ENCODE data around the gene OR2A2. TPM values are rescaled to one million over a fixed set of nuclear protein-coding genes. Genes with fewer than 3 reads are reported as not detected.

Gene OR2A2, protein sequence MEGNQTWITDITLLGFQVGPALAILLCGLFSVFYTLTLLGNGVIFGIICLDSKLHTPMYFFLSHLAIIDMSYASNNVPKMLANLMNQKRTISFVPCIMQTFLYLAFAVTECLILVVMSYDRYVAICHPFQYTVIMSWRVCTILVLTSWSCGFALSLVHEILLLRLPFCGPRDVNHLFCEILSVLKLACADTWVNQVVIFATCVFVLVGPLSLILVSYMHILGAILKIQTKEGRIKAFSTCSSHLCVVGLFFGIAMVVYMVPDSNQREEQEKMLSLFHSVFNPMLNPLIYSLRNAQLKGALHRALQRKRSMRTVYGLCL
- total RNA-seq (ENCODE audit: low replicate concordance) = not detected in 2 replicates

DNA sequence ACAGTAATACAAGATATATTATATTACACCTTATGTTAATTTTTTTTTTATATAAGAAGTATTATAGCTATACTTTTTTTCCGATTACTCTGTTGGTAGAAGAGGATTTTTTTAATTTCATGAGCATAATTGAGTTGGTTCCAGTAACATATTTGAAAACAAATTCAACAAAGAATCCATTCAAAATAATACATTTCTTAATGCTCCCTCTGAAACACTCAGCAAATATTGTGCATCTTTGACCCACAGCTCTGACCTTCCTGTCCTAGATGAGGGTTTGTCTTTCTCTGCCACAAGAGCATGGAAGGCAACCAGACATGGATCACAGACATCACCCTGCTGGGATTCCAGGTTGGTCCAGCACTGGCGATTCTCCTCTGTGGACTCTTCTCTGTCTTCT lies at the start of gene OR2A2:
OR2A2 (plus strand) TSS at position 301 of the 400 bp plus-strand sequence; CDS start at position 301, 0 bp downstream.
- H3K9ac ChIP-seq = no peak within 1 kb of the TSS
- H2AFZ ChIP-seq (replicated peaks) = no peak within 1 kb of the TSS
- no peaks in the 10 kb centered on the region for H3K4me1 ChIP-seq
- no peaks in the 10 kb centered on the region for H3K79me2 ChIP-seq (ENCODE audit: low read depth)
- no peak for DNase-seq (ENCODE audit: low spot score)
- Mint-ChIP-seq H3K4me1 (no peaks in the 10 kb centered on the region), H3K9me3 (no peaks in the 10 kb centered on the region), H3K36me3 (no peaks in the 10 kb centered on the region), H3K4me3 (no peak within 1 kb of the TSS), H3K27me3 (ENCODE audit: insufficient read depth, low read depth) (peaks cover 2% of the 10 kb centered on the region), H3K27ac (no peak within 1 kb of the TSS)
- H3F3A ChIP-seq (ENCODE audit: low read depth) = no peaks in the 10 kb centered on the region
- H3K27me3 ChIP-seq = no peaks in the 10 kb centered on the region
- no peak within 1 kb of the TSS for H3K4me2 ChIP-seq
- H3K36me3 ChIP-seq = no peaks in the 10 kb centered on the region
- no peak within 1 kb of the TSS for H3K27ac ChIP-seq
- H3K9me3 ChIP-seq (ENCODE audit: low read depth) = no peaks in the 10 kb centered on the region
- H4K20me1 ChIP-seq (ENCODE audit: low read depth) = no peaks in the 10 kb centered on the region
- no peak for TF ChIP-seq EZH2 (IDR thresholded peaks at IDR 0.05)
- TF ChIP-seq EZH2phosphoT487 (IDR thresholded peaks at IDR 0.05) = no peak
- no peak for TF ChIP-seq CTCF (IDR thresholded peaks at IDR 0.05)
- no peak within 1 kb of the TSS for H3K4me3 ChIP-seq

- H3K4me3 Mint-ChIP-seq = no peak overlapping the region
- H3K4me2 ChIP-seq = no peak overlapping the region
- H3K79me2 ChIP-seq (ENCODE audit: low read depth) = no peaks in the 10 kb centered on the region
- H3K36me3 Mint-ChIP-seq = no peaks in the 10 kb centered on the region
- H3K9me3 ChIP-seq (ENCODE audit: low read depth) = no peaks in the 10 kb centered on the region
- no peak overlapping the region for H2AFZ ChIP-seq (replicated peaks)
- H3K4me3 ChIP-seq = no peak overlapping the region
- no peak overlapping the region for H3K27ac ChIP-seq
- H4K20me1 ChIP-seq (ENCODE audit: low read depth) = no peaks in the 10 kb centered on the region
- no peak overlapping the region for H3K27ac Mint-ChIP-seq
- no peaks in the 10 kb centered on the region for H3K4me1 ChIP-seq
- DNase-seq (ENCODE audit: low spot score) = peak; percentile 14
- H3K9me3 Mint-ChIP-seq = no peaks in the 10 kb centered on the region
- no peaks in the 10 kb centered on the region for H3K27me3 Mint-ChIP-seq (ENCODE audit: insufficient read depth, low read depth)
- H3K9ac ChIP-seq = no peak overlapping the region
- no peaks in the 10 kb centered on the region for H3K27me3 ChIP-seq
- no peaks in the 10 kb centered on the region for H3K36me3 ChIP-seq
- H3K4me1 Mint-ChIP-seq = no peaks in the 10 kb centered on the region
- TF ChIP-seq CTCF (IDR thresholded peaks at IDR 0.05) (peak; percentile 61), EZH2phosphoT487 (IDR thresholded peaks at IDR 0.05) (no peak)
- H3F3A ChIP-seq (ENCODE audit: low read depth) = no peaks in the 10 kb centered on the region
Observed at GRCh38 chr7:144063710-144064109, 45.7 kb upstream of the OR2A2 start.

- Histone ChIP-seq H3F3A (ENCODE audit: low read depth) (no peaks in the 10 kb centered on the region), H3K27me3 (no peaks in the 10 kb centered on the region), H3K36me3 (no peaks in the 10 kb centered on the region), H3K4me3 (no peak within 1 kb of the TSS), H3K4me1 (no peaks in the 10 kb centered on the region), H3K27ac (no peak within 1 kb of the TSS), H3K79me2 (ENCODE audit: low read depth) (no peaks in the 10 kb centered on the region), H2AFZ (replicated peaks) (no peak within 1 kb of the TSS), H4K20me1 (ENCODE audit: low read depth) (no peaks in the 10 kb centered on the region), H3K9me3 (ENCODE audit: low read depth) (no peaks in the 10 kb centered on the region), H3K9ac (no peak within 1 kb of the TSS), H3K4me2 (no peak within 1 kb of the TSS)
- no peaks in the 10 kb centered on the region for H3K9me3 Mint-ChIP-seq
- TF ChIP-seq EZH2 (IDR thresholded peaks at IDR 0.05) = no peak
- no peak for TF ChIP-seq CTCF (IDR thresholded peaks at IDR 0.05)
- no peak for TF ChIP-seq EZH2phosphoT487 (IDR thresholded peaks at IDR 0.05)
- no peaks in the 10 kb centered on the region for H3K4me1 Mint-ChIP-seq
- no peak within 1 kb of the TSS for H3K27ac Mint-ChIP-seq
- H3K4me3 Mint-ChIP-seq = no peak within 1 kb of the TSS
- H3K36me3 Mint-ChIP-seq = no peaks in the 10 kb centered on the region
- no peak for DNase-seq (ENCODE audit: low spot score)
- H3K27me3 Mint-ChIP-seq (ENCODE audit: insufficient read depth, low read depth) = no peaks in the 10 kb centered on the region
Observed at GRCh38 chr7:144069511-144069910, 39.9 kb upstream of the OR2A2 start, which contains the start of gene OR2A25. Gene OR2A25 (plus strand): TSS chr7:144069811. CDS start chr7:144074220, 4,409 bp downstream.
